ENCODE results near the gene KIAA0319L. TPM values are rescaled to one million over a fixed set of nuclear protein-coding genes. Genes with fewer than 3 reads are reported as not detected.

The KIAA0319L gene
- total and polyA plus RNA-seq, 5 donors: 31.8 to 67.0 (median 58.5) TPM

DNA sequence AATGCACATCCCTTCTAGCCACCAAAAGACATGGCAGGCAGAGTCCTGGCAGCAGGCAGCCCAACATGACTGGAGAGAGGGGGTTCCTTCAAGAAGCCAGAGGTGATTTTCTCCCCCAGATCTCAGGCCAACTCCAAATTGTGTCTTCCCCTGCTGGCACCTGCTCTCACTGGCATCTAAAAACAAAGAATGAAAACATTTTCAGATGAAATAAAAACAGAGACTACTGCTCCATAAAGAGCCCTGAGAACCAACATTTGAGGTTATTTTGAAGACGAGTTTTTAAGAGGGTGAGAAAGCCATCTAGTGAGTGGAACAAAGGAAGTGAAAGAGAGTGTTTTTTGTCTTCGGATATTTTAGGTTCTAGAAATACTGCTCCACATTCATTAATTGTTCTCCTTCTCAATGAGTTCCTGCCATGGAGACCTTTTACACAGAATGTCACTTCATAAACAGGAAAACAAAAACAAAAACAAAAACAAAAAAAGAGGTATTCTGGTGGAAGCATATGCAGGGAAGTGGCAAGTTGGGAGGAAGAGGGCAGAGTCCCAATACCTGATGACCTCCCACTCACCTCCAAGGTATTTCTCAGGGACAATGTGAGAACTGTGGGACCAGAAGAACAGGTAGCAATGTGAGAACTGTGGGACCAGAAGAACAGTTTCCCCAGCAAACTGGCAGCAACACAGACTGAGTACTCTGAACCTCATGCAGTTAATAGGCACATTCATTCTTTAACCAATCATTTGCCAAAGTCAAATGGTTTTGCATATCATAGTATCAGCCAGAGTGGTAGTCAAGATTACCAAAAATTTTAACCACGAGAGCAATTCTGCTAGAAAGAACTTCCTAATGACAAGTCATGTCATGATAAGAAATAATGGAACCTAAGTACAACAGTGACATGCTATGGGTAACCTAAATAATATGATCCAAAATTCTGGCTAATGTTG, 50.0 kb downstream of the KIAA0319L start:
- ATAC-seq (no peak), DNase-seq (no peak)
- Histone ChIP-seq H3K4me3 (ENCODE audit: low read length) (no peak overlapping the region), H3K4me1 (ENCODE audit: control insufficient read depth, insufficient read depth, low read length) (peaks cover 14% of the 10 kb centered on the region), H3K27me3 (ENCODE audit: control insufficient read depth, insufficient read depth) (no peaks in the 10 kb centered on the region), H3K9me3 (ENCODE audit: control insufficient read depth, low read length) (no peaks in the 10 kb centered on the region), H3K27ac (ENCODE audit: low read length) (no peak overlapping the region)
- intact Hi-C loops (cut with DNase I): no loop called here
- 57% methylated on average over 3 of the region's 3 CpGs for WGBS

DNA sequence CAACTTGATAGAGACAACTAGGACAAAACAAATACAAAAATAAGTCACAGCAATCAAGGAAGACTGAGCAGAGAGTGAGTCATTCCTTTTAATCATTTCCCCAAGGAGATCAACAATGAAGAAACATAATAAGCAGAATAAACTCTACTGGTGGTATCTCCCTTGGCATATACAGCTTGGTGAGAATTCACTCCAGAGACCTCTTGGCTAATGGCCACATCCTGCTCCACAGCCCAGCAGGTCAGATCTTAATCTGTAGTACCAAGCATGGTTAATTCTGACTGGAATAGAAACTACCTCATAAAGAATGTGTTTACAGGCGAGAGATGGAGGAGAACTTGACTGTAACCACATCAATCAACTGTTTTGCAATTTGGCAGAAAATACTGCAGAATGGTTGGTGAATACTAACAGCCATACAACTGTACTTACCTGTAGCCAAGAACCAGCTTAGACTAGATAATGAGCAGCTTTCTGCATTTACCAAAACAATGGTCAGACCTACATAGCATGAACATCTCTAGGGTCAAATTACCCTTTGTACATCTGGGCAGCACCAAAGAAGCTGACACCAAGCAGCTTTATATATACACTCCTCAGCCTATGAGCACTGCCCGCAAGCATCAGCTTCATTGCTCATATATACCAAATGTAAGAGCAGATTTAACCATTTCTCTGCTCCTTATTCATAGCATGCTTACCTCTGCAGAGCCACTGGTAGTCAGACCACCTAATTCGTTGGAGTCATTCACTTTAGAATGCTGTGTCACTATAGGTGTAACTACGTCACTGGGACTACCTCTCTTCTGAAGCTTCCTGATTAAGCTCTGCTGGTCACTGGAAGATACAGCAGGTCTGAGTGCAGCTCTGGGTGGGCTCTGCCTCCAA, 51.0 kb downstream of the KIAA0319L start:
- no peaks in the 10 kb centered on the region for H3K27me3 ChIP-seq (ENCODE audit: control insufficient read depth, insufficient read depth)
- 75% methylated on average over 4 of the region's 4 CpGs for WGBS
- H3K9me3 ChIP-seq (ENCODE audit: control insufficient read depth, low read length): no peaks in the 10 kb centered on the region
- peak overlapping the region; percentile 19 for H3K27ac ChIP-seq (ENCODE audit: low read length)
- peak in 2 of 3 donors; percentile 16 to 53 for DNase-seq
- intact Hi-C loops (cut with DNase I): no loop called here
- ATAC-seq: peak; percentile 71 to 82
- peaks cover 15% of the 10 kb centered on the region for H3K4me1 ChIP-seq (ENCODE audit: control insufficient read depth, insufficient read depth, low read length)
- H3K4me3 ChIP-seq (ENCODE audit: low read length): no peak overlapping the region

DNA sequence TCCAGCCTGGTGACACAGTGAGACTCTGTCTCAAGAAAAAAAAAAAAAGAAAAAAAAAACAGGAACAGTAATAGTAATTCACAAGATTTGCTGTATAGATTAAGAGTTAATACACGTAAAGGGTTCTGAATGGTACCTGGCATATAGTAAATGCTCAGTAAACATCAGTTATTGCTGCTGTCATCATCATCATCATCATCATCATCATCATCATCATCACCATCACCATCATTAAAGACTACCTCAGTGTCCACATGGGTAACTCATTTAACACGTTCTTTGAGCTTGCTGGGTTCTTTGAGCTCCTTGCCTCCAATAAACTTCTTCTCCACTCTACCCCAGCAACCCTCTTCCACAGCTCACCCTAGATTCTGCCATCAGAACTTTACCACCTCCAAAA, 55.0 kb downstream of the KIAA0319L start:
- H3K4me3 ChIP-seq (ENCODE audit: low read length): no peak overlapping the region
- no peak overlapping the region for H3K27ac ChIP-seq (ENCODE audit: low read length)
- WGBS: 97% methylated on average over 2 of the region's 2 CpGs
- H3K4me1 ChIP-seq (ENCODE audit: control insufficient read depth, insufficient read depth, low read length): peaks cover 6% of the 10 kb centered on the region
- intact Hi-C loops (cut with DNase I): no loop called here
- H3K9me3 ChIP-seq (ENCODE audit: control insufficient read depth, low read length): no peaks in the 10 kb centered on the region
- DNase-seq: no peak
- no peak for ATAC-seq
- H3K27me3 ChIP-seq (ENCODE audit: control insufficient read depth, insufficient read depth): no peaks in the 10 kb centered on the region

DNA sequence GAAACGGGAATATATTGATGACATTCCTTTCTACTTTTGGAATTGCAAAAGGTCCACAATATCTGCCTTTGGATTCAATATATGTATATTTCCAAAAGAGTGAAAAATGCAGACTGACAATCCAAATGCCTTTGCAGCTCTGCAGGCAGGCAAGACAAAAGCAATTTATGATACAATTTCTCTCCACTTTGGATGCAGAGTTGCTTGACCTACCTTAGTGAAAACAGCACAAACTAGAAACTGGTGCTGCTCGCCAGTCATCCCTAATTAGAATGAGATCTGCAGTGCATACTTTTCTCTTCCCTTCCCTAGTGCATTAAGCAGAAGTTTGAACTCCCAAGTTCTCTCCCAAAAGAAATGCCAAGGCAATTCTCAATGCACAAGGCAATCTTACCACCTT, 56.8 kb downstream of the KIAA0319L start:
- no peak for DNase-seq
- H3K4me3 ChIP-seq (ENCODE audit: low read length): no peak overlapping the region
- no peaks in the 10 kb centered on the region for H3K9me3 ChIP-seq (ENCODE audit: control insufficient read depth, low read length)
- ATAC-seq: no peak
- peaks cover 1% of the 10 kb centered on the region for H3K4me1 ChIP-seq (ENCODE audit: control insufficient read depth, insufficient read depth, low read length)
- intact Hi-C loops (cut with DNase I): no loop called here
- no peak overlapping the region for H3K27ac ChIP-seq (ENCODE audit: low read length)
- no peaks in the 10 kb centered on the region for H3K27me3 ChIP-seq (ENCODE audit: control insufficient read depth, insufficient read depth)
- WGBS: 52% methylated on average over 2 of the region's 2 CpGs

DNA sequence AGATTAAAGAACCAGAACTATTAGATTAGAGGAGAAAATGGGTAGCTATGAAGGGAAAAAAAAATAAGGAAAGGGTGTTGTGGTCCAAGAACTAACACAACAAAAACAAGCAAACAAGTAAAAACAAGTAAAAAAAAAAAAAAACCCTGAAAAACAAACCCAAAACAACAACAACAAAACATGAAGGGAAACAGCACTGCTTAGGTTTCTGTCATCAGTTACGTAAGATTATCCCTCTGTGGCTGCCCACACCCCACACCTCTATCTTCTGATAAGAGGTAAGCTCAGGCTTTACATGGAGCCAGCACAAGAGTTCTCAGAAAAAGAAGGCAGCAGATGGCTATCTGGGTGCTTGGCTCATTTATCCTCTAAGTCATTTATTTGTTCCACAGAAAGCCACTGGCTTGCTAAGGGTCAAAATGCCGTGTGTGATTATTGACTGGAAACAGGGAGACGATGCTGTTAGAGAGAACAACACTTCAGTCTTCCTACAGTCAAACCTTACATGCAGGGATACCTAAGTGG, 57.5 kb downstream of the KIAA0319L start:
- Histone ChIP-seq H3K27me3 (ENCODE audit: control insufficient read depth, insufficient read depth) (no peaks in the 10 kb centered on the region), H3K4me1 (ENCODE audit: control insufficient read depth, insufficient read depth, low read length) (peaks cover 1% of the 10 kb centered on the region), H3K9me3 (ENCODE audit: control insufficient read depth, low read length) (no peaks in the 10 kb centered on the region), H3K4me3 (ENCODE audit: low read length) (no peak overlapping the region), H3K27ac (ENCODE audit: low read length) (no peak overlapping the region)
- intact Hi-C loops (cut with DNase I): no loop called here
- ATAC-seq (peak in 1 of 2 donors; percentile 61), DNase-seq (no peak)
- 51% methylated on average over 3 of the region's 3 CpGs for WGBS

DNA sequence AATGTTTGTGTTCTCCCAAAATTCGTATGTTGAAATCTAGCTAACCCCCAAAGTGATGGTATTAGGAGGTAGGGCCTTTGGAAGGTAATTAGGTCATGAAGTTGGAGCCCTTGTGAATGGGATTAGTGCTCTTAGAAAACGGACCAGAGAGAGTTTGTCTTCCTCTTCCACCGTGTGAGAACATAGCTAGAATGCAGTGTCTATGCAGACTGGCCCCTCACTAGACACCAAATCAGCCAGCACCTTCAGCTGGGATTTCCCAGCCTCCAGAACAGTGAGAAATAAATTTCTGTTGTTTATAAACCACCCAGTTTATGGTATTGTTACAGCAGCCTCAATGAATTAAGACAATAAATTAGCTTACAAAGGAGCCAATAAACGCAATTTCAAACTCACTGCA, 58.0 kb downstream of the KIAA0319L start:
- Histone ChIP-seq H3K4me3 (ENCODE audit: low read length) (no peak overlapping the region), H3K4me1 (ENCODE audit: control insufficient read depth, insufficient read depth, low read length) (peaks cover 1% of the 10 kb centered on the region), H3K27ac (ENCODE audit: low read length) (no peak overlapping the region), H3K9me3 (ENCODE audit: control insufficient read depth, low read length) (no peaks in the 10 kb centered on the region), H3K27me3 (ENCODE audit: control insufficient read depth, insufficient read depth) (no peaks in the 10 kb centered on the region)
- intact Hi-C loops (cut with DNase I): no loop called here
- WGBS: 71% methylated on average over 4 of the region's 4 CpGs
- ATAC-seq: no peak
- DNase-seq: no peak

DNA sequence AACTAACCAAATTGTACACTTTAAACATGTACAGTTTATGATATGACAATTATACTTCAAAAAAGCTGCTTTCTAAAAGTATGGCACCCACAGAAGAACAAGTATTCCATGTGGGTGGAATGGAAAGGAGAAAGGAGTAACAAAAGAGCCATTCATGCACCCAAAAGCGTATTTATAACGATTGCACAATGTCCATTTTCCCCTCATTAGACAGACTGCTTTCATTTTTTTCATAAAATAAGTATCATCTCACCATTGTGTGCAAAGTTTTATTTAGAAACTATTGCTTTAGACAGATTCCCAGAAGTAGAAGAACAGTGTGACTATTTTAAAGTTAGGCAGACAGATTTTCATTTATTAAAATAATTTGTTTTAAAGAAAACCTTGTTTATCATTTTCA, 59.6 kb downstream of the KIAA0319L start:
- intact Hi-C loops (cut with DNase I): no loop called here

DNA sequence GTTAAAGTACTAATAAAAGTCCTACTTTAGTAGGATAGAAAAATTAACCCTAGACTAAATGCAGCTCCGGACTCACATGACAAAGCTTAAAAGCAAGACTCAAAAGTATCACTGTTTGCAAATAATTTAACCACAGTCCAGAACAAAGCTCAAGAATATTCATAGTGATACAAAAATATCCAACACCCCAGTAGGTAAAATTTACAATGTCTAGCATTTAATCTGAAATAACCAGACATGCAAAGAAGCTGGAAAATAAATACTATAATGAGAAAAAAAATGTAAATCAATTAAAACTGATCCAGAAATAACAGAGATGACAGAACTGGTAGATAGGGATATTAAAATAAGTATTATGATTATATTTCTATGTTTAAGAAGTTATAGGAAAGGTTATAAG, 67.0 kb downstream of the KIAA0319L start:
- Histone ChIP-seq H3K27ac (ENCODE audit: low read length) (no peak overlapping the region), H3K27me3 (ENCODE audit: control insufficient read depth, insufficient read depth) (no peaks in the 10 kb centered on the region), H3K9me3 (ENCODE audit: control insufficient read depth, low read length) (no peaks in the 10 kb centered on the region), H3K4me1 (ENCODE audit: control insufficient read depth, insufficient read depth, low read length) (no peaks in the 10 kb centered on the region), H3K4me3 (ENCODE audit: low read length) (no peak overlapping the region)
- 97% methylated on average over 1 of the region's 1 CpG for WGBS
- intact Hi-C loops (cut with DNase I): no loop called here
- ATAC-seq (no peak), DNase-seq (no peak)

More for the DNA sequence above, 59.6 kb downstream of the KIAA0319L start:
- Histone ChIP-seq H3K27ac (ENCODE audit: low read length) (no peak overlapping the region), H3K27me3 (ENCODE audit: control insufficient read depth, insufficient read depth) (no peaks in the 10 kb centered on the region), H3K9me3 (ENCODE audit: control insufficient read depth, low read length) (no peaks in the 10 kb centered on the region), H3K4me3 (ENCODE audit: low read length) (no peak overlapping the region), H3K4me1 (ENCODE audit: control insufficient read depth, insufficient read depth, low read length) (peaks cover 1% of the 10 kb centered on the region)
- ATAC-seq (no peak), DNase-seq (no peak)
- WGBS: 79% methylated on average over 2 of the region's 2 CpGs

DNA sequence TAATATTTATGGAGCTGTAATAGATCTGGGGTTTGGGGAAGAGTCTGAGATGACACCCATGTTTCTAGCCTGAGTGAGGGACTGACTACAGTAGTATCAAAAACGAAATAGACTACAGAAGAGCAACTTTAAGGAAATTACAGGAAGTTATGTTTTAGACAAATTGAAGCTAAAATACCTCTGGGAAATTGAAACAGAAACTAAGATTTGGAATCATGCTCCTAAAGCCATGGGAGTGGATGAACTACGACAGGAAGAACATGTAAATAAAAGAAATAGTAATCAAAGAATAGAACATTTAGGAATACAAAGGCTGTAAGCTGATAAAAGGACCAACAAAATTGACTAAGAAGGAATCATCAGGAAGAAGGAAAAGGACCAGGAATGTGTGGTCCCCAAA, 68.9 kb downstream of the KIAA0319L start:
- no peak overlapping the region for H3K27ac ChIP-seq (ENCODE audit: low read length)
- 31% methylated on average over 2 of the region's 2 CpGs for WGBS

DNA sequence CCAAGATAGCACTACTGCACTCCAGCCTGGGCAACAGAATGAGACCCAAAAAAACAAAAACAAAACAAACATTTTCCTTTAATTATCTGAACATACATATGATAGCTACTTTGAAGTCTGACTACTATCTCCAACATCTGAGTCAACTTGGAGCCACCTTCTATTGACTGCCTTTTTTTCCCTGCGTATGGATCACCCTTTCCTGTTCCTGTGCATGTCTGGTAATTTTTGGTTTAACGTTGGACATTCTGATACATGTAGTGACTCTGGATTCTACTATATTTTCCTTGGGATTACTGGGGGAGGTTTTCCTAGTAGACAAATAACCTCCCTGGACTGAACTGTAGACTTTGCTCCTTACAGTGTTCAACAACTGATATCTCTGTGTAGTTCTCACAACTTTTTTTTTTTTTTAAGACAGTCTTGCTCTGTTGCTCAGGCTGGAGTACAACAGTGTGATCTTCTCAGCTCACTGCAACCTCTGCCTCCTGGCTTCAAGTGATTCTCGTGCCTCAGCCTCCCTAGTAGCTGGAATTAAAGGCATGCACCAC, 70.3 kb downstream of the KIAA0319L start:
- no peak overlapping the region for H3K4me3 ChIP-seq (ENCODE audit: low read length)
- no peaks in the 10 kb centered on the region for H3K9me3 ChIP-seq (ENCODE audit: control insufficient read depth, low read length)
- H3K27ac ChIP-seq (ENCODE audit: low read length): no peak overlapping the region
- no peak for ATAC-seq
- no peak for DNase-seq
- WGBS: 97% methylated on average over 3 of the region's 3 CpGs
- intact Hi-C loops (cut with DNase I): no loop called here
- no peaks in the 10 kb centered on the region for H3K4me1 ChIP-seq (ENCODE audit: control insufficient read depth, insufficient read depth, low read length)
- no peaks in the 10 kb centered on the region for H3K27me3 ChIP-seq (ENCODE audit: control insufficient read depth, insufficient read depth)

More for the DNA sequence above, 68.9 kb downstream of the KIAA0319L start:
- H3K27me3 ChIP-seq (ENCODE audit: control insufficient read depth, insufficient read depth): no peaks in the 10 kb centered on the region
- H3K4me3 ChIP-seq (ENCODE audit: low read length): peak overlapping the region; percentile 26
- intact Hi-C loops (cut with DNase I): no loop called here
- no peak for ATAC-seq
- H3K4me1 ChIP-seq (ENCODE audit: control insufficient read depth, insufficient read depth, low read length): no peaks in the 10 kb centered on the region
- no peaks in the 10 kb centered on the region for H3K9me3 ChIP-seq (ENCODE audit: control insufficient read depth, low read length)
- no peak for DNase-seq
